Stomach (tissue), 9 donors: ENCODE data around the gene CEP41. TPM values are rescaled to one million over a fixed set of nuclear protein-coding genes. Genes with fewer than 3 reads are reported as not detected.

Experiments
- DNase-seq, 2 donors: peaks; one replicate each; pipeline versions ENCODE4 v3.0.0 to v3.0.0-alpha.2; 2013 to 2019
- H3K27ac ChIP-seq, 5 donors: fragments of 200-600 bp in 4 of 5; sonication (generic) in 4 of 5; one replicate each; pipeline ENCODE4 v1.5.1; 2013 to 2019; ENCODE audit warnings: mild to moderate bottlenecking in 1 of 5, moderate library complexity in 1 of 5
- H3K27me3 ChIP-seq, 3 donors: fragments of 200-600 bp; sonication (generic); one replicate each; pipeline ENCODE4 v1.5.1; 2017 to 2019; ENCODE audit warnings: mixed run types in 1 of 3
- H3K36me3 ChIP-seq, 4 donors: fragments of 200-600 bp; sonication (generic); 1 replicate in 3 of 4; 2 replicates in 1 of 4; pipeline ENCODE4 v1.5.1; 2016 to 2019
- H3K4me1 ChIP-seq, 4 donors: fragments of 200-600 bp; sonication (generic); one replicate each; pipeline ENCODE4 v1.5.1; 2016 to 2019
- H3K4me3 ChIP-seq, 4 donors: fragments of 200-600 bp; sonication (generic) in 3 of 4; one replicate each; pipeline ENCODE4 v1.5.1; 2016 to 2019; ENCODE audit warnings: mild to moderate bottlenecking in 1 of 4
- H3K9me3 ChIP-seq, 4 donors: fragments of 200-600 bp; sonication (generic); one replicate each; pipeline ENCODE4 v1.5.1; 2016 to 2019
- EP300 ChIP-seq: sonication (generic); formaldehyde crosslinking; IDR thresholded peaks from one replicate; pipeline ENCODE4 v1.6.1; 2017; ENCODE audit warnings: antibody characterized with exemption
- POLR2A ChIP-seq, 4 donors: fragments of 450-650 bp; IDR thresholded peaks; one replicate each; pipeline ENCODE4 v1.6.1; 2016; ENCODE audit warnings: antibody characterized with exemption in 4 of 4, control low read depth in 2 of 4, mild to moderate bottlenecking in 1 of 4, moderate library complexity in 1 of 4
- POLR2AphosphoS5 ChIP-seq, 3 donors: sonication (generic); formaldehyde crosslinking; IDR thresholded peaks; one replicate each; pipeline ENCODE4 v1.6.1; 2016; ENCODE audit warnings: antibody characterized with exemption in 3 of 3
- WGBS, 5 donors: extraction: QIAGEN DNeasy Blood & Tissue Kit in 3 of 5; methylation state at CpG; one replicate each; pipeline versions ENCODE4 v1.1.5 to v1.1.7; 2013 to 2018; 5-methylcytosine and 5-hydroxymethylcytosine counted together
- intact Hi-C: fragments of 100-400 bp; cut with DNase I; formaldehyde crosslinking; loops from one replicate; pipeline ENCODE4 v1.15.1; 2023; ENCODE audit warnings: low total_unique reads
- polyA plus RNA-seq, 3 donors: library from polyadenylated mRNA; stranded (reverse); fragments of 200-250 nt; gene quantifications; one replicate each; pipeline ENCODE4 v1.2.3, GENCODE V29; 2013
- total RNA-seq, 5 donors: library from RNA; depleted of rRNA; stranded (reverse); fragments of >200 nt; gene quantifications; one replicate each; pipeline versions ENCODE4 v1.1.0 to v1.2.3, GENCODE V29; 2014 to 2016
- TF ChIP-seq, protein P1 (sequence below), 7 experiments: fragments of 450-650 bp in 4 of 7; fragments of 200-600 bp in 3 of 7; sonication (generic) in 3 of 7; IDR thresholded peaks; one replicate each; pipeline ENCODE4 v1.5.1; 2016 to 2019; ENCODE audit warnings: antibody characterized with exemption in 7 of 7, control low read depth in 2 of 7, mild to moderate bottlenecking in 1 of 7
- donor health status: healthy with polysubstance abuse.
- donor health status: Bipolar disorder and iron deficiency.
- donor health status: healthy.

CEP41 gene
- total and polyA plus RNA-seq, 8 donors = 0.58 to 6.2 (median 3.0) TPM

DNA sequence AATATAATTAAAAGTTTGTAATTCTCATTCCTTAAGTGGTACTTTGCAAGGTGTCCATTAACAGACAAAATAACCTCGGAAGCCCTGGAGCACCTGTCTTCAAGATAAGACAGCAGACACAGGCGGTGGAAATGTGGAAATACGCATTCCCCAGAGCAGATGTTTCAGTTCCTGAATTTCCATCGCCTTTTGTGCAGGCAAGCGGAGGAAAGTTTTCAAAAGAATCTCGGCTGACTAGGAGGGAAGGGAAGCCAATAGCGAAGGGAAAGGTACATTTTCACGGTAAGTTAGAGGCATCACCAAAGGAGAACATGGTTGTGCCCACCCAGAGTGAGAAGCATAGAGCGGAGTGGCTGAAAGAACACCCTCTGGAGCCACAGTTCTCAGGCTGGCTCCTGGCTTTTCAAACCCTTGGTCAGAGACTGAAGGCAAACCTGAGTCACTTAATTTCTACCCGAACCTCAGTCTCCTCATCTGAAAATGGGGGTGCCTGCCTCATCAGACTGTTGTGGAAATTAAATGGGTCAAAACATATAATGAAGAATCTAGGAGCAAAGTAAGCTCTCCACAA lies 46.9 kb downstream of the CEP41 start:
- no peak overlapping the region for H3K27ac ChIP-seq

DNA sequence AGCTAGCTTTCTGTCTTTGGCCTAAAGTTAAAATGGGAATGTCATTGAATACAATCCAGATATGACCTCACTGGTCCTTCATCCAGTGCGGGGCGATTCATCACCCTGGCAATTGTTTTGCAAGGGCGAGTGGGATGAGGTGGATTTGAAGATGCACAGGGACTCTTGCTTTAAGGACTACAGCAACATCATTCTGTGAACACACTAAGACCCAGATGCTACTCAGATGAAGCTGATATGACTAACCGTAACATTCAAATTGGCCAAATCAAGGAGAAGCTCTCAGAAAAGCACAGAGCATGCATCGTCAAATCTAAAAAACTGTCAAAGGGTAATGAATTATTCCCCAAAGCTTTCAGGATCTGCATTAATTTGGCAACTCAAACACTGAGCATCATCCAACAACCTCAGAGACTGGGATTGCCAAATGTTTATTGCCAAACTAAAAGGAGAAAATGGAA lies 47.7 kb downstream of the CEP41 start:
- Histone ChIP-seq H3K4me1 (peaks cover 0 to 9% (median 0%) of the 10 kb centered on the region in 4 donors), H3K4me3 (no peak overlapping the region), H3K9me3 (no peaks in the 10 kb centered on the region), H3K27ac (peak overlapping the region in 2 of 5 donors; percentile 16 to 26), H3K27me3 (no peaks in the 10 kb centered on the region), H3K36me3 (peaks cover 0 to 4% (median 0%) of the 10 kb centered on the region in 4 donors)
- intact Hi-C loops = no loop called here
- WGBS, 5 donors = 73 to 90% (median 77%) methylated on average over 5 of the region's 5 CpGs
- TF ChIP-seq POLR2A (IDR thresholded peaks at IDR 0.05) (no peak), POLR2AphosphoS5 (IDR thresholded peaks at IDR 0.05) (peak in 1 of 3 donors; percentile 31)
- DNase-seq = peak in 1 of 2 donors; percentile 65

More for the DNA sequence above, 46.9 kb downstream of the CEP41 start:
- Histone ChIP-seq H3K4me1 (peaks cover 0 to 9% (median 0%) of the 10 kb centered on the region in 4 donors), H3K4me3 (no peak overlapping the region), H3K9me3 (no peaks in the 10 kb centered on the region), H3K27me3 (no peaks in the 10 kb centered on the region), H3K36me3 (peaks cover 0 to 9% (median 0%) of the 10 kb centered on the region in 4 donors)
- intact Hi-C loops = no loop called here
- WGBS, 5 donors = 75 to 87% (median 85%) methylated on average over 10 of the region's 10 CpGs
- TF ChIP-seq POLR2A (IDR thresholded peaks at IDR 0.05) (no peak), EP300 (no peak), POLR2AphosphoS5 (IDR thresholded peaks at IDR 0.05) (no peak)
- TF ChIP-seq, protein P1, sequence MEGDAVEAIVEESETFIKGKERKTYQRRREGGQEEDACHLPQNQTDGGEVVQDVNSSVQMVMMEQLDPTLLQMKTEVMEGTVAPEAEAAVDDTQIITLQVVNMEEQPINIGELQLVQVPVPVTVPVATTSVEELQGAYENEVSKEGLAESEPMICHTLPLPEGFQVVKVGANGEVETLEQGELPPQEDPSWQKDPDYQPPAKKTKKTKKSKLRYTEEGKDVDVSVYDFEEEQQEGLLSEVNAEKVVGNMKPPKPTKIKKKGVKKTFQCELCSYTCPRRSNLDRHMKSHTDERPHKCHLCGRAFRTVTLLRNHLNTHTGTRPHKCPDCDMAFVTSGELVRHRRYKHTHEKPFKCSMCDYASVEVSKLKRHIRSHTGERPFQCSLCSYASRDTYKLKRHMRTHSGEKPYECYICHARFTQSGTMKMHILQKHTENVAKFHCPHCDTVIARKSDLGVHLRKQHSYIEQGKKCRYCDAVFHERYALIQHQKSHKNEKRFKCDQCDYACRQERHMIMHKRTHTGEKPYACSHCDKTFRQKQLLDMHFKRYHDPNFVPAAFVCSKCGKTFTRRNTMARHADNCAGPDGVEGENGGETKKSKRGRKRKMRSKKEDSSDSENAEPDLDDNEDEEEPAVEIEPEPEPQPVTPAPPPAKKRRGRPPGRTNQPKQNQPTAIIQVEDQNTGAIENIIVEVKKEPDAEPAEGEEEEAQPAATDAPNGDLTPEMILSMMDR (IDR thresholded peaks at IDR 0.05) = no peak
- DNase-seq = no peak

DNA sequence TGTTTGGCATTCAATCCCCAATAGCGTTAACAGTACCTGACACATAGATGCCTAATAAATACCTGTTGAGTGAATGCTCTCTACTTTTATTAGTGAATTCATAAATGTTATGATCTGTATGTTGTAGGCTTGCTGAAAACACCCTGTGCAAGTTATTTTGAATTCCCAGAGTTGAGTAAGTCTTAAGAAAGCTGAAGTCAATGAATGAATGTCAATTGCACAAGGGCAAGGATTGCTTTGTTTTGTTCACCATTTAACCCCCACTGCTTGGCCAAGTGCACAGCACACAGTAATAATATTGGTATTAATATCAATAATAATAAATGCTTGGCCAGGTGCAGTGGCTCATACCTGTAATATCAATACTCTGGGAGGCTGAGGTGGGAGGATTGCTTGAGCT lies 50.3 kb downstream of the CEP41 start:
- Histone ChIP-seq H3K27me3 (no peaks in the 10 kb centered on the region), H3K4me1 (peaks cover 0 to 9% (median 0%) of the 10 kb centered on the region in 4 donors), H3K27ac (no peak overlapping the region), H3K9me3 (no peaks in the 10 kb centered on the region), H3K4me3 (no peak overlapping the region), H3K36me3 (no peaks in the 10 kb centered on the region)
- intact Hi-C loops = no loop called here
- 88 to 98% (median 95%) methylated on average over 1 of the region's 1 CpG for WGBS, 5 donors
- no peak for DNase-seq
- TF ChIP-seq EP300 (no peak), POLR2A (IDR thresholded peaks at IDR 0.05) (no peak), POLR2AphosphoS5 (IDR thresholded peaks at IDR 0.05) (no peak)
- TF ChIP-seq, protein P1 (IDR thresholded peaks at IDR 0.05) = no peak

DNA sequence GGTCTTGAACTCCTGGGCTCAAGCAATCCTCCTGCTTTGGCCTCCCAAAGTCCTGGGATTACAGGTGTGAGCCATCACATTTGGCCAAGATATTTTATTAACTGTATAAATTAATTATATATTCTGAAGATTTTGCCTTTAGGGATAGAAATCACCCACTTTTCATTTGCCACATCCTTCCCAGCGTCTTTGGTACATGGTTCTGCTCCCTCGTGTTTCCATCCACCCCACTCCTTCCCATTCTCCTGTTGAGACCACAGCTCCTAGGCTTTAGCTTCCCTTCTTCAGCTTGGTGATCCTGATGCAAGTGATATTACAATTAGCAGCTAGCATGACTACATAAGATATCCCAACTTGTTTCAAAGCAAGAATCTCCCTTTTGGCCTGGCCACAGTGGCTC lies 52.1 kb downstream of the CEP41 start:
- H3K4me1 ChIP-seq = peaks cover 0 to 9% (median 0%) of the 10 kb centered on the region in 4 donors
- H3K27ac ChIP-seq = no peak overlapping the region
- H3K4me3 ChIP-seq = no peak overlapping the region
- H3K36me3 ChIP-seq = no peaks in the 10 kb centered on the region
- no peak for DNase-seq
- intact Hi-C loops = no loop called here
- TF ChIP-seq POLR2AphosphoS5 (IDR thresholded peaks at IDR 0.05) = no peak
- TF ChIP-seq EP300 = no peak
- no peak for TF ChIP-seq POLR2A (IDR thresholded peaks at IDR 0.05)
- TF ChIP-seq, protein P1 (IDR thresholded peaks at IDR 0.05) = no peak
- no peaks in the 10 kb centered on the region for H3K9me3 ChIP-seq
- WGBS, 5 donors = 66 to 94% (median 76%) methylated on average over 2 of the region's 2 CpGs
- H3K27me3 ChIP-seq = no peaks in the 10 kb centered on the region
